Esophagus squamous epithelium (tissue), 5 donors: Measurements from ENCODE around the gene CSTF1. TPM values are rescaled to one million over a fixed set of nuclear protein-coding genes. Genes with fewer than 3 reads are reported as not detected.

Experiments
- DNase-seq: peaks from one replicate; lab custom pipeline; 2025; lab: John Stamatoyannopoulos, UW
- H3K27ac ChIP-seq, 4 donors: fragments of 200-600 bp; sonication (generic); one replicate each; pipeline ENCODE4 v1.5.1; 2016 to 2019; ENCODE audit warnings: mild to moderate bottlenecking in 1 of 4
- H3K27me3 ChIP-seq, 4 donors: fragments of 200-600 bp; sonication (generic); 1 replicate in 3 of 4; 2 replicates in 1 of 4; pipeline versions ENCODE4 v1.5.1 to v1.6.0; 2017 to 2021; ENCODE audit warnings: antibody characterized with exemption in 1 of 4
- H3K36me3 ChIP-seq, 3 donors: fragments of 200-600 bp; sonication (generic); one replicate each; pipeline ENCODE4 v1.5.1; 2016 to 2019
- H3K4me1 ChIP-seq, 3 donors: fragments of 200-600 bp; sonication (generic); one replicate each; pipeline ENCODE4 v1.5.1; 2017 to 2019
- H3K4me3 ChIP-seq, 4 donors: fragments of 200-600 bp; sonication (generic); 1 replicate in 3 of 4; 2 replicates in 1 of 4; pipeline ENCODE4 v1.5.1; 2016 to 2019; ENCODE audit warnings: mild to moderate bottlenecking in 2 of 4, moderate library complexity in 1 of 4
- H3K9me3 ChIP-seq, 3 donors: fragments of 200-600 bp; sonication (generic); one replicate each; pipeline ENCODE4 v1.5.1; 2016 to 2019
- CTCF ChIP-seq, 6 experiments: fragments of 450-650 bp in 4 of 6; fragments of 200-600 bp in 2 of 6; sonication (generic) in 2 of 6; IDR thresholded peaks; one replicate each; pipeline ENCODE4 v1.5.1; 2016 to 2019; ENCODE audit warnings: antibody characterized with exemption in 6 of 6, mild to moderate bottlenecking in 4 of 6, moderate library complexity in 4 of 6
- POLR2A ChIP-seq, 4 donors: fragments of 450-650 bp; IDR thresholded peaks; one replicate each; pipeline ENCODE4 v1.6.1; 2017; ENCODE audit warnings: antibody characterized with exemption in 4 of 4, mild to moderate bottlenecking in 4 of 4, moderate library complexity in 3 of 4
- WGBS, 2 donors: methylation state at CpG; one replicate each; pipeline ENCODE4 v1.1.5; 2018; 5-methylcytosine and 5-hydroxymethylcytosine counted together
- intact Hi-C: fragments of 100-400 bp; cut with DNase I; formaldehyde crosslinking; loops from one replicate; pipeline ENCODE4 v1.15.0; 2022
- total RNA-seq, 4 donors: library from RNA; depleted of rRNA; stranded (reverse); fragments of >200 nt; gene quantifications; one replicate each; pipeline ENCODE4 v1.1.0, GENCODE V29; 2016
- donor health status: DM: yes; HTN: yes; CAD: no.

CSTF1 gene
- total RNA-seq, 4 donors from 2014 or later, result 13.2 to 33.5 (median 24.1) TPM

GRCh38 chr20:56414842-56415765, 22.7 kb downstream of the CSTF1 start:
- Histone ChIP-seq H3K27ac (peak overlapping the region in 1 of 4 donors; percentile 12), H3K36me3 (no peaks in the 10 kb centered on the region), H3K27me3 (no peaks in the 10 kb centered on the region), H3K4me1 (peaks cover 0 to 35% (median 7%) of the 10 kb centered on the region in 3 donors), H3K9me3 (no peaks in the 10 kb centered on the region), H3K4me3 (no peak overlapping the region)
- intact Hi-C loops, result no loop called here
- no peak for DNase-seq
- WGBS, 2 donors, result 74 to 83% methylated on average over 11 to 12 of the region's 12 CpGs
- TF ChIP-seq POLR2A (IDR thresholded peaks at IDR 0.05), result no peak
- no peak for TF ChIP-seq CTCF (IDR thresholded peaks at IDR 0.05)

- no peak for DNase-seq
- no peak overlapping the region for H3K4me3 ChIP-seq
- H3K27ac ChIP-seq, result peak overlapping the region in 2 of 4 donors; percentile 63 to 77
- peaks cover 0 to 27% (median 0%) of the 10 kb centered on the region in 3 donors for H3K4me1 ChIP-seq
- intact Hi-C loops, result no loop called here
- no peaks in the 10 kb centered on the region for H3K9me3 ChIP-seq
- H3K27me3 ChIP-seq, result no peaks in the 10 kb centered on the region
- TF ChIP-seq CTCF (IDR thresholded peaks at IDR 0.05), result no peak
- TF ChIP-seq POLR2A (IDR thresholded peaks at IDR 0.05), result no peak
- 82 to 96% methylated on average over 6 to 7 of the region's 7 CpGs for WGBS, 2 donors
- no peaks in the 10 kb centered on the region for H3K36me3 ChIP-seq
Observed at GRCh38 chr20:56417402-56417801, 25.0 kb downstream of the CSTF1 start.

- H3K9me3 ChIP-seq, result no peaks in the 10 kb centered on the region
- H3K4me3 ChIP-seq, result no peak overlapping the region
- 72 to 100% methylated on average over 2 to 4 of the region's 4 CpGs for WGBS, 2 donors
- no peaks in the 10 kb centered on the region for H3K36me3 ChIP-seq
- H3K4me1 ChIP-seq, result peaks cover 0 to 27% (median 0%) of the 10 kb centered on the region in 3 donors
- TF ChIP-seq CTCF (IDR thresholded peaks at IDR 0.05), result no peak
- TF ChIP-seq POLR2A (IDR thresholded peaks at IDR 0.05), result no peak
- no peak for DNase-seq
- intact Hi-C loops, result no loop called here
- H3K27me3 ChIP-seq, result no peaks in the 10 kb centered on the region
- H3K27ac ChIP-seq, result peak overlapping the region in 3 of 4 donors; percentile 63 to 77 (median 64)
Observed at GRCh38 chr20:56417911-56418310, 25.5 kb downstream of the CSTF1 start.

- WGBS, 2 donors, result 68 to 71% methylated on average over 11 of the region's 11 CpGs
- TF ChIP-seq POLR2A (IDR thresholded peaks at IDR 0.05) (no peak), CTCF (IDR thresholded peaks at IDR 0.05) (no peak)
- Histone ChIP-seq H3K4me3 (no peak overlapping the region), H3K4me1 (peaks cover 0 to 29% (median 0%) of the 10 kb centered on the region in 3 donors), H3K36me3 (no peaks in the 10 kb centered on the region), H3K27ac (peak overlapping the region in 3 of 4 donors; percentile 63 to 77 (median 64)), H3K27me3 (no peaks in the 10 kb centered on the region), H3K9me3 (no peaks in the 10 kb centered on the region)
- intact Hi-C loops, result no loop called here
- DNase-seq, result no peak
Observed at GRCh38 chr20:56418385-56418861, 26.0 kb downstream of the CSTF1 start.

- WGBS, 2 donors, result 65 to 74% methylated on average over 2 of the region's 2 CpGs
- Histone ChIP-seq H3K9me3 (no peaks in the 10 kb centered on the region), H3K4me3 (no peak overlapping the region), H3K27ac (peak overlapping the region in 2 of 4 donors; percentile 63 to 64), H3K27me3 (no peaks in the 10 kb centered on the region), H3K36me3 (no peaks in the 10 kb centered on the region), H3K4me1 (peaks cover 0 to 29% (median 0%) of the 10 kb centered on the region in 3 donors)
- DNase-seq, result no peak
- TF ChIP-seq CTCF (IDR thresholded peaks at IDR 0.05) (no peak), POLR2A (IDR thresholded peaks at IDR 0.05) (no peak)
- intact Hi-C loops, result no loop called here
Observed at GRCh38 chr20:56420028-56420427, 27.6 kb downstream of the CSTF1 start.
